MCF 10A (cell line): ENCODE measurements around the gene NUP62. TPM values are rescaled to one million over a fixed set of nuclear protein-coding genes. Genes with fewer than 3 reads are reported as not detected.

Experiments
- BruUV-seq: library from RNA; stranded (reverse); fragments of 400-500 nt; replicated peaks from 2 replicates; lab custom pipeline; 2021; lab: Mats Ljungman, UMichigan
- CTCF ChIA-PET: fragments of 300-600 bp; sonication (Branson Sonifier 250); formaldehyde crosslinking; extraction: SDS; loops from one replicate; lab custom pipeline; 2021; ENCODE audit warnings: antibody characterized with exemption, inconsistent platforms; lab: Yijun Ruan, JAX
- POLR2A ChIA-PET: fragments of 300-600, 350-650 bp; sonication (Branson Sonifier 250); formaldehyde crosslinking; extraction: SDS; loops from one replicate; lab custom pipeline; 2020; ENCODE audit warnings: antibody characterized with exemption, inconsistent platforms; lab: Yijun Ruan, JAX
- DNase-seq: peaks from one replicate; pipeline ENCODE4 v3.0.0-alpha.2; 2018; ENCODE audit not compliant: unreplicated experiment
- H3K27ac Mint-ChIP-seq: one replicate; pipeline ENCODE4 v1.8.0; 2022; ENCODE audit warnings: mild to moderate bottlenecking, low read depth, mixed read lengths; ENCODE audit not compliant: unreplicated experiment
- H3K27me3 Mint-ChIP-seq: one replicate; pipeline ENCODE4 v1.8.0; 2022; ENCODE audit warnings: mixed read lengths; ENCODE audit not compliant: insufficient read depth, unreplicated experiment
- H3K36me3 Mint-ChIP-seq: one replicate; pipeline ENCODE4 v1.8.0; 2022; ENCODE audit warnings: mild to moderate bottlenecking, moderate library complexity, mixed read lengths; ENCODE audit not compliant: insufficient read depth, unreplicated experiment
- H3K4me1 Mint-ChIP-seq: one replicate; pipeline ENCODE4 v1.8.0; 2022; ENCODE audit warnings: mixed read lengths; ENCODE audit not compliant: insufficient read depth, unreplicated experiment
- H3K4me3 Mint-ChIP-seq: one replicate; pipeline ENCODE4 v1.8.0; 2022; ENCODE audit warnings: mild to moderate bottlenecking, moderate library complexity, mixed read lengths; ENCODE audit not compliant: unreplicated experiment
- H3K9me3 Mint-ChIP-seq: one replicate; pipeline ENCODE4 v1.8.0; 2022; ENCODE audit warnings: mixed read lengths; ENCODE audit not compliant: unreplicated experiment
- intact Hi-C: fragments of 100-400 bp; cut with micrococcal nuclease; formaldehyde crosslinking; loops from 2 replicates; pipeline ENCODE4 v1.14.1; 2022
- total RNA-seq: library from RNA; stranded (reverse); gene quantifications from 2 replicates; pipeline ENCODE4 v1.2.3, GENCODE V29; 2022
- TF ChIP-seq, protein P1 (sequence below): fragments of 200-600 bp; IDR thresholded peaks from one replicate; pipeline ENCODE4 v1.8.0; 2022; ENCODE audit warnings: antibody characterized with exemption, mild to moderate bottlenecking; ENCODE audit not compliant: unreplicated experiment

NUP62 gene
- total RNA-seq, 1 experiment from 2014 or later = 44.9 TPM

DNA sequence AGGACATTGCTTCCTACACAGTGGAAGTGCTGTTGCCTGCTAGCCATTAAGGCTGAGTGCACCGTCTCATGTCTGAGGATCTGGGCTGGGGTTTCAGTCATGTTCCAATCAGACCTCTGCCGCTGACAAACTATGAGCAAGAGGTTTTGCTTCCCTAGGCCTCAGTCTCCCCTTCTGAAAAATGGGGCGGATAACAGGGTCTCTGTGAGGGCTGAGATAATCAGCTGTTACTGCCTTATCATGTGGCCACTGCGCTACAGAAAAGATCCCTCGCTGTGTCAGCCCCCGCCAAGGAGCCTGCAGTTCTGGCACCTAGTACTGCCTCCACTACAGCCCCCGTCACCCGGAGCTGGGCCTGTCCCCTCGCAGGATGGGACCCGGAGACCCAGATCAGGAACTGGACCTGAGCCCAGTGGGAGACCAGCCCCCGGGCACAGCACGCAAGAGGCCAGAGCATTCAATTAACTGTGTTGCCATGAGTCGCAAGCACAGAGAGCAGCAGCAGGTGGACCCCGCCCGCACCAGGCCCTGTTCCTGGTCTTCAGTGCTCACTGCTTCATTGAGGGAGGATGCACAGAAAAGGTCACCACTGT lies 58.9 kb downstream of the NUP62 start:
- BruUV-seq = no TSS peak
- Mint-ChIP-seq H3K27ac (no peak overlapping the region), H3K36me3 (peaks cover 43% of the 10 kb centered on the region), H3K9me3 (no peaks in the 10 kb centered on the region), H3K27me3 (no peaks in the 10 kb centered on the region), H3K4me3 (no peak overlapping the region), H3K4me1 (peaks cover 8% of the 10 kb centered on the region)
- CTCF ChIA-PET = no interaction called here
- DNase-seq = no peak
- POLR2A ChIA-PET = interaction anchor here (1.6 to 2.8 kb wide), 2 partner anchors 18 to 206 kb away, joined by 9 to 40 read pairs; partner anchors contain the start of genes BCL2L12, IRF3 and PTOV1
- TF ChIP-seq, protein P1, sequence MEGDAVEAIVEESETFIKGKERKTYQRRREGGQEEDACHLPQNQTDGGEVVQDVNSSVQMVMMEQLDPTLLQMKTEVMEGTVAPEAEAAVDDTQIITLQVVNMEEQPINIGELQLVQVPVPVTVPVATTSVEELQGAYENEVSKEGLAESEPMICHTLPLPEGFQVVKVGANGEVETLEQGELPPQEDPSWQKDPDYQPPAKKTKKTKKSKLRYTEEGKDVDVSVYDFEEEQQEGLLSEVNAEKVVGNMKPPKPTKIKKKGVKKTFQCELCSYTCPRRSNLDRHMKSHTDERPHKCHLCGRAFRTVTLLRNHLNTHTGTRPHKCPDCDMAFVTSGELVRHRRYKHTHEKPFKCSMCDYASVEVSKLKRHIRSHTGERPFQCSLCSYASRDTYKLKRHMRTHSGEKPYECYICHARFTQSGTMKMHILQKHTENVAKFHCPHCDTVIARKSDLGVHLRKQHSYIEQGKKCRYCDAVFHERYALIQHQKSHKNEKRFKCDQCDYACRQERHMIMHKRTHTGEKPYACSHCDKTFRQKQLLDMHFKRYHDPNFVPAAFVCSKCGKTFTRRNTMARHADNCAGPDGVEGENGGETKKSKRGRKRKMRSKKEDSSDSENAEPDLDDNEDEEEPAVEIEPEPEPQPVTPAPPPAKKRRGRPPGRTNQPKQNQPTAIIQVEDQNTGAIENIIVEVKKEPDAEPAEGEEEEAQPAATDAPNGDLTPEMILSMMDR = no peak
- intact Hi-C loops = no loop called here

DNA sequence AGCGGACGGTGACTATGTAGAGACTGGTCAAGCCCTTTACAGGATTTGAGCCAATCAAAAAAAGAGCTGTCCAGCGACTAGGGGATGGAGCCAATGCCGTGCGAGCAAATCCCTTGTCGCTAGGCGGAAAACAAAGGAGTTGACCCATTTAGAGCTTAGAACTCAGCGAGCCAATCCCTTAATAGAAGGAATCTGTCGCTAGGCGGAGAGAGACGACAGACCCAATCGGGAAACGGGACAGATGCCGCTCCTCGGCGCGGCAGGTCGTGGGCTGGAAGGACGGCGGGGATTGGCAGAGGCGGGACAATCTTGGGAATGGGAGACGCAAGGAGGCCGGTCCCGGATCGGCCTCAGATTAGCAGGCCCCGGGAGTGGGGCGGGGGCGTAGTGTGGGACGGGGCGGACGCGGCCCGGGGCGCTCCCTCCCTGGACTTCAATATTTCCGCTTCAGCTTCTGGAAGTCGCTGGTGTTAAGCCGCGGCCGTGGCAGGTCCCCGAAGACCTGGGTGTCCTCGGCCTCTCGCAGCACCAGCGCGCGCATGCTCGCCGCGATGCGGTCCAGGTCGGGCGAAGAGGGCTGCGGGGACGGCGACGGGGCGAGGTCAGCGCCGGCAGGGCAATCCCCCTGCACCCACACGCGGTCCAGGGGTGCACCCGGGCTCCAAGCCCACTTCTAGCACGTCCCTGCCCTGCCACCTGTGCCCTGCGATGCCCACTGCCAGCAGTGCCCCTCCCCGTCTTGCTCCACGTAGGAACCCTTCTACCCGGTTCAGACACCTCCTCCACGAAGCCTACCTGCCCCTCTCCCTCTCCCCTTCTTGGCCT lies 59.6 kb downstream of the NUP62 start:
- Mint-ChIP-seq H3K27ac (no peak overlapping the region), H3K9me3 (no peaks in the 10 kb centered on the region), H3K27me3 (no peaks in the 10 kb centered on the region), H3K4me3 (no peak overlapping the region), H3K36me3 (peaks cover 50% of the 10 kb centered on the region), H3K4me1 (peaks cover 5% of the 10 kb centered on the region)
- peak; percentile 100 for DNase-seq
- no TSS peak for BruUV-seq
- TF ChIP-seq, protein P1 = no peak
- POLR2A ChIA-PET = interaction anchor here (0.5 to 6.7 kb wide), 20 partner anchors 7 to 1531 kb away, joined by 3 to 78 read pairs (median 6); partner anchors contain the start of genes AKT1S1, AP2A1, ATF5 and BCL2L12
- intact Hi-C loops = loop anchor here (2.0 to 5.0 kb wide), 2 partner anchors 52 to 103 kb away; partner anchors contain the start of genes AP2A1 and MED25
- CTCF ChIA-PET = interaction anchor here (0.5 kb wide), 1 partner anchor 68 kb away, joined by 3 read pairs; no protein-coding TSS in a partner anchor

DNA sequence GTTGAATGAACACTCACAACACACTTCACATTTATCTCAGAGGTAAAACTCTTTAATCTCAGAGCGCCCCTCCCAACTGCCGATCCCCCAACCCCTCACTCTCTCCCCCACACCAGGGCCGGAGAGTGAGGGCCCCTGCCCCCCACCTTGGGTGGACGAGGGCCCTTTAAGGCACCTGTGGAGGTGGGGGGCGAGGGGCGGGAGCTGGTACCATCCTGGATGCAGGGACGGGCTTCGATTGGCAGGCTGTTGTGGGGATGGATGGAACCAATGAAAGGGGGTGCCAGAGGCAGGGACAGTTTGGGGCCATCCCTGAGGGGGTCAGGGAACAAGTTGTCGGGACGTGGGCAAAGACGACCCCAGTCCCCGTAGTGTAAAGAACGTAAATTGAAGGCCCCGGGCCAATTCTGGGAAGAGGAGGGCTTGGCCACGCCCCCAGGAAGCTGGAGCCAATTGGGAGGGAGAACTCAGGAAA lies 60.3 kb downstream of the NUP62 start:
- ChIA-PET POLR2A (interaction anchor here (0.5 to 6.7 kb wide), 21 partner anchors 8 to 1531 kb away, joined by 3 to 78 read pairs (median 5); partner anchors contain the start of genes AKT1S1, AP2A1, ATF5 and BCL2L12), CTCF (interaction anchor here (0.5 kb wide), 1 partner anchor 69 kb away, joined by 3 read pairs; no protein-coding TSS in a partner anchor)
- peaks cover 5% of the 10 kb centered on the region for H3K4me1 Mint-ChIP-seq
- no peaks in the 10 kb centered on the region for H3K9me3 Mint-ChIP-seq
- H3K36me3 Mint-ChIP-seq = peaks cover 56% of the 10 kb centered on the region
- TF ChIP-seq, protein P1 = no peak
- no peaks in the 10 kb centered on the region for H3K27me3 Mint-ChIP-seq
- intact Hi-C loops = loop anchor here (2.0 to 5.0 kb wide), 2 partner anchors 52 to 102 kb away; partner anchors contain the start of genes AP2A1 and MED25
- no peak overlapping the region for H3K27ac Mint-ChIP-seq
- no peak for DNase-seq
- BruUV-seq = TSS peak; percentile 23
- no peak overlapping the region for H3K4me3 Mint-ChIP-seq
